GF-D8 (cell line): ENCODE data around the gene SSR4.
"Not testable (repeated sequence)": the region's sequence is repeated elsewhere in the genome, so short reads cannot be mapped to it uniquely, and the experiment has no call there.

Source experiments
- DNase-seq: peaks from one replicate; lab custom pipeline; 2025; lab: John Stamatoyannopoulos, UW

SSR4 gene

GRCh38 chrX:153804100-153804595, 9.7 kb downstream of the SSR4 start:
- no peak for DNase-seq

DNA sequence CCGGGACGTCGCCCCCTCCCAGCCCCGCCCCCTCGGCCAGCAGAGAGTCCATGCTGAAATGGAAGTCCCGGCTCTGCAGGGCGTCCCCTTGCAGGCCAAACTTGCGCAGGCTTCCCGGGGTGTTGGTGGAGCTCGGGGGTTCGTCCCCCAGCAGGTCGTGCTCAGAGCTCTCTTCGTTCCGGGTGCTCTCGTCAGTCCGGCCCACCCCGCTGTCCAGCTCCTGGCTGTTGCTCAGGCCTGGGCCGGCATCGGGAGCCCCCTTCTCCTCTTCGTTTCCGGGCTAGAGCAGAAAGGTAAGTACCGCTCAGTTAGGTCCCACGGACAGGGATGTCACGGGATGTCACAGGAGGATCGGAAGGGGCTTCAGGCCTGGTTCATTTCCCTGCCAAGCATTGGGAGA, 10.2 kb downstream of the SSR4 start:
- no peak for DNase-seq

- no peak for DNase-seq
Measured at GRCh38 chrX:153805436-153805835, 11.0 kb downstream of the SSR4 start.

GRCh38 chrX:153806999-153807575, 12.6 kb downstream of the SSR4 start:
- DNase-seq: no peak

GRCh38 chrX:153807976-153808375, 13.5 kb downstream of the SSR4 start:
- no peak for DNase-seq

DNA sequence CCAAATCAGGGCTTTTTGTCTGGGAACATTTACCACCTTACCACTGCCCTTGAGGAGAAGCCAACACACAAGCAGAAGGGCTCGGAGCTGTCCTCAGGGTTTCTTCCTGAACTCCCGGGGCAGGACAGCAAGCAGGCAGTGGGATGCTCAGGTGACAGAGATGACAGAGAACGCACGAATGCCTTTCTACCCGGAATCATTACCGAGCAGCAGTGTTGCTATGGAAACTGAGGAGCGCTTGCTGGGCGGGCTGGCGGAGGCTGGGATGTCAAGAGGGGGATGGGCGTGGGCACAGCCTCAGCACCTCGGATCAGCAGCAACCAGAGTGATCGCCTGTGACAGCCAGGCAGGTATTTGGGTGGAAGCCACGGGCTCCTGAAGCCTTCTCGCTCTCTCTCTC, 17.8 kb downstream of the SSR4 start:
- no peak for DNase-seq

DNA sequence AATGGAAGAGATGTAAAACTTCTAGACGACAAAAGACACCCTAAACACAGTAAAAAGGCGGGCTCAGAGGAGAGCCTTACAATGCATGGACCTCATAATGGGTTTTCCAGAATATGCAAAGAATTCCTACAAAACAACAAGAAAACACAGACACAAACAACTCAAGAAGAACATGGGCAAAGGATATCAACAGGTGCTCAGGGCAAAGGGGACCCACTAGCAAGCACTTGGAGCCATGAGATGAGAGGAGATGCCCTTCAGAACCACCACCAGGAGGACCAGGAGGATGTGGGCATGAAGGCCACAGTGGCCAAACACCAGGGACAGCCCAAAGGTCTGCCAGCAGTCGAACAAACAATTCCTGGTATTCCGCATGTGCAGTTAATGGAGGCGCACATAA, 18.7 kb downstream of the SSR4 start:
- DNase-seq: no peak

- DNase-seq: no peak
Measured at GRCh38 chrX:153814591-153815315, 20.3 kb downstream of the SSR4 start.

DNA sequence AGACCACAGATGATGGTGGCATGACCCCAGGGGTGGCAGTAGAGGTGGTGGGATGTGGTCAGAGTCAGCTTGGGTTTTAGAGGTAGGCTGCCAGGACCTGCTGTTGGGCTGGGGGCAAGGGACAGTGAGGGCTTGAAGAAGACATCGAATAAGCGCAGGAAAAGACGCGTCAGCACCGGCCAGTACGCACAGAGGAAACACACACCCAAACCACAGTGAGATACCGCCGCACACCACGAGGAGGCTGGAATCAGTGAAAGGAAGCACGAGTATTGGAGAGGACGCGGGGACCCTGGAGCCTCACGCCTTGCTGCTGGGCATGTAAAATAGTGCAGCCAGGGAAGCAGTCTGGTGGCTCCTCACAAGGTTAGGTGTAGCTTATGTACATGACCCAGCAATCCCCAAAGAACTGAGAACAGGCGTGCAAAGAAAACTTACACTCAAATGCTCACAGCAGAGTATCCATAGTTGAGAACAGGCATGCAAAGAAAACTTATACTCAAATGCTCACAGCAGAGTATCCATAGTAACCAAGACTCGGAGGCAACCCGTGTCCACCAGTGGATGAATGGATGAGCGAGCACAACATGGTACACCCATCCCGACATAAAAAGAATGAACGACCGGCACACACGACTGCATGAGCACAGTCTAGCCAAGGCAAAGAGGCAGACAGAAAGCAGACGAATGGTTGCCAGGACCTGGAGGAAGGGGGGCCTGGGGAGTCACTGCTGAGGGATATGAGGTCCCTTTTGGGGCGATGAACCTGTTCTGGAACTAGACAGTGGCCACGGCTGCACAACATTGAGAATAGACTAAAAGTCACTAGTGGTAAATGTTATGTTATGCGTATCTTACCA, 22.6 kb downstream of the SSR4 start:
- DNase-seq: no peak

DNA sequence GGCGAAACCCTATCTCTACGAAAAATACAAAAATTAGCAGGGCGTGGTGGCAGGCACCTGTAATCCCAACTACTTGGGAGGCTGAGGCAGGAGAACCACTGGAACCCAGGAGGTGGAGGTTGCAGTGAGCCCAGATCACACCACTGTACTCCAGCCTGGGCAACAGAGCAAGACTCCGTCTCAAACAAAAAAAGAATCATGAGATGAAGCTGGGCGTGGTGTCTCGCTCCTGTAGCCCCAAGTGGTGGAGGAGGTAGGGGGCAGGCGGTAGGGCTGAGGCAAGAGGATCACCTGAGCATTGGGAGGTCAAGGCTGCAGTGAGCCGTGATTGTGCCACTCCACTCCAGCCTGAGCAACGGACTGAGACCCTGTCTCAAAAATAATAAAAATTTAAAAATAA, 23.6 kb downstream of the SSR4 start:
- not testable (repeated sequence) for DNase-seq

GRCh38 chrX:153818571-153819383, 24.3 kb downstream of the SSR4 start:
- no peak for DNase-seq

- no peak for DNase-seq
Measured at GRCh38 chrX:153819384-153820040, 25.0 kb downstream of the SSR4 start.

- DNase-seq: no peak
Measured at GRCh38 chrX:153820601-153821000, 26.1 kb downstream of the SSR4 start.

GRCh38 chrX:153821066-153821465, 26.6 kb downstream of the SSR4 start:
- DNase-seq: no peak

DNA sequence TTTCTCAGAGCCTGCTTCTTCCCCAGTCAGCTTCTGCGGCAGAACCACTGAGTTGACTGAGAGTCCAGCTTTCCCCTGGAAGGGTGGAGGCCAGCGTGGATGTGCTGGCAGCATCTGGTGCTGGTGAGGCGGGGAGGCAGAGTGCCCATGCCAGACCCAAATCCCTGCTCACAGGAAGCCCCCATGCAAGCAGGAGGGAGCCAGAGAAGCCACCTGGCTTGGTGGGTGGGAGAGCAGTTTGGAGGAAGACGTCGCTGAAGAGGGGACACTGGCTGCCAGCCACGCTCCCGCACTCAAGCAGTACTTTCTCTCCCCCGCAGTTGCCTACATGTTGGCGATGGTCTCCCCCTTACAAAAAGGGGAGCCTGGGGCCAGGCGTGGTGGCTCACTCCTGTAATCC, 29.9 kb downstream of the SSR4 start:
- no peak for DNase-seq

DNA sequence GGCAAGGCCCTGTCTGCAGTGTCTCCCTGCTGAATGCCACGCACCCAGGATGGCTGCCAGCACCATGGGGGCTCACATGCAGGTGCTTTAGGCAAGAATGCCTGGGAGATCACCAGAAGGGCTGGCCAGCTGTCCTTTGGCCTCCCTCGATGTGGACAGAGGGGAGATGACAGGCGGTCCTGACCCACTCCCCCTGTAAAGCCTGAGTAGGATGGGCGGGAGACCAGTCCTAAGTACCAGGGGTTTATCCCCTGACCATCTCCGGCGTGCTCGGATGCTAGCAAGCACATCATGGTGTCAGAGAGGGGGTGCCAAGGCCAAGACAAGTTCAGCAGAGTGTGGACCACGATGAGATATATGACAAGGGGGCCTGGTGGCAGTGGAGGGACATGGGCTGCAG, 30.6 kb downstream of the SSR4 start:
- no peak for DNase-seq

GRCh38 chrX:153827016-153827415, 32.5 kb downstream of the SSR4 start:
- DNase-seq: no peak

DNA sequence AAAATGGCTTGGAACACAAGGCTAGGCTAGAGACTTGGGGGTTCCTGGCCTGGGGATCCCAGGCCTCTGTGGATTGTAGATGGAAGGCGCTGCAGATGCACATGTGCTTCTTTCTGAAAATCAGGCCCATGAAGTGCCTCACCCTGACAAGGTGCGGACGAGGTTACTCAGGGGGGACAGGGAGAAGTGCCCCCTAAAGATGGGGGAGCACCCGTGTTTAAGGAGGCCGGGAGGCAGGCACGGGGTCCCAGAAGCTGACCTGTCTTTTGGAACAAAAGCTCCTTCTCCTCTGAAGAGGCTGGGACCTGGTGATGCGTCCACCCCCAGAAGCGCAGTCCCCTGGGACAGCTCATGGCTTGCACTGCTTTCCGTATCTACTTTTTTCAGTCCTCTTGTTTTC, 33.4 kb downstream of the SSR4 start:
- DNase-seq: no peak

DNA sequence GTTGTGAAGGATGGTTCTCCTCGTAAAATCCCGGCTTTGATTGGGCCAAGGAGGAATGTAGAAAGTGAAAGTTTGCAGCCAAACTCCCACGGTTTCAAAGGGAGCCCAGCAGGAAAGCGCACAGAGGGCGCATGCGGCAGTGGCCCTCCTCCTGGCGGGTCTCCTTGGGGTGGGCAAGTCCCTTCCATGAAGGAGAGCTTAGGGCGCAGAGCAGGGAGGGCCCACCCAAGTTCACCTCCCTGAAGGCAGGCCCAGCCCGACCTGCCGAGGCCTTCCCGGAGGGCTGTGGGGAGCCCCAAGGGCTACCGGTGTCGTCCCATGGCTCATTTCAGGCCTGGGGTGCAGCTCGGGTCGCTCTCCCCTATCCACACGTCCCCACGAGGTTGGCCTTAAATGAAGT, 33.8 kb downstream of the SSR4 start:
- no peak for DNase-seq

- no peak for DNase-seq
Measured at GRCh38 chrX:153828723-153829548, 34.5 kb downstream of the SSR4 start.

GRCh38 chrX:153829549-153829798, 35.0 kb downstream of the SSR4 start:
- no peak for DNase-seq
